NCI-H226 (cell line): ENCODE data around the gene SPTBN4.
"Not testable (repeated sequence)": the region's sequence is repeated elsewhere in the genome, so short reads cannot be mapped to it uniquely, and the experiment has no call there.

ENCODE experiments used
- DNase-seq: peaks from one replicate; pipeline ENCODE4 v3.0.0-alpha.2; 2015

Gene SPTBN4

GRCh38 chr19:40510526-40511115, 43.8 kb downstream of the SPTBN4 start:
- peak; percentile 18 for DNase-seq

- DNase-seq, result no peak
These were observed 44.7 kb downstream of the SPTBN4 start for GRCh38 chr19:40511487-40511886.

GRCh38 chr19:40512110-40512472, 45.3 kb downstream of the SPTBN4 start:
- no peak for DNase-seq

GRCh38 chr19:40512473-40513344, 45.9 kb downstream of the SPTBN4 start:
- no peak for DNase-seq

GRCh38 chr19:40513345-40513678, 46.5 kb downstream of the SPTBN4 start:
- no peak for DNase-seq

- DNase-seq, result no peak
These were observed 47.0 kb downstream of the SPTBN4 start for GRCh38 chr19:40513741-40514315.

GRCh38 chr19:40517248-40517647, 50.4 kb downstream of the SPTBN4 start:
- no peak for DNase-seq

GRCh38 chr19:40519352-40520322, 52.8 kb downstream of the SPTBN4 start:
- DNase-seq, result peak; percentile 44

- DNase-seq, result no peak
These were observed 54.5 kb downstream of the SPTBN4 start for GRCh38 chr19:40521276-40521675.

GRCh38 chr19:40521900-40522299, 55.1 kb downstream of the SPTBN4 start:
- DNase-seq, result not testable (repeated sequence)

GRCh38 chr19:40523322-40524047, 56.7 kb downstream of the SPTBN4 start:
- peak; percentile 64 for DNase-seq

- no peak for DNase-seq
These were observed 57.3 kb downstream of the SPTBN4 start for GRCh38 chr19:40524133-40524549.

GRCh38 chr19:40524655-40525054, 57.9 kb downstream of the SPTBN4 start:
- DNase-seq, result no peak

GRCh38 chr19:40525234-40526051, 58.6 kb downstream of the SPTBN4 start:
- DNase-seq, result no peak

GRCh38 chr19:40528078-40528477, 61.3 kb downstream of the SPTBN4 start:
- no peak for DNase-seq

GRCh38 chr19:40528533-40529092, 61.8 kb downstream of the SPTBN4 start:
- no peak for DNase-seq

- DNase-seq, result peak; percentile 63
These were observed 62.5 kb downstream of the SPTBN4 start for GRCh38 chr19:40529093-40529954.

GRCh38 chr19:40530091-40530901, 63.5 kb downstream of the SPTBN4 start:
- DNase-seq, result no peak

GRCh38 chr19:40533508-40533907, 66.7 kb downstream of the SPTBN4 start:
- DNase-seq, result no peak
